HG02610 (cell line): ENCODE measurements around the gene OR2T3.
"Not testable (repeated sequence)": the region's sequence is repeated elsewhere in the genome, so short reads cannot be mapped to it uniquely, and the experiment has no call there.

ENCODE experiments used
- ATAC-seq: cut with Tn5 transposase; IDR thresholded peaks from one replicate; pipeline ENCODE4 v1.9.1; 2021; ENCODE audit warnings: mild to moderate bottlenecking, moderate library complexity; ENCODE audit not compliant: unreplicated experiment

The OR2T3 gene, protein sequence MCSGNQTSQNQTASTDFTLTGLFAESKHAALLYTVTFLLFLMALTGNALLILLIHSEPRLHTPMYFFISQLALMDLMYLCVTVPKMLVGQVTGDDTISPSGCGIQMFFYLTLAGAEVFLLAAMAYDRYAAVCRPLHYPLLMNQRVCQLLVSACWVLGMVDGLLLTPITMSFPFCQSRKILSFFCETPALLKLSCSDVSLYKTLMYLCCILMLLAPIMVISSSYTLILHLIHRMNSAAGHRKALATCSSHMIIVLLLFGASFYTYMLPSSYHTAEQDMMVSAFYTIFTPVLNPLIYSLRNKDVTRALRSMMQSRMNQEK

DNA sequence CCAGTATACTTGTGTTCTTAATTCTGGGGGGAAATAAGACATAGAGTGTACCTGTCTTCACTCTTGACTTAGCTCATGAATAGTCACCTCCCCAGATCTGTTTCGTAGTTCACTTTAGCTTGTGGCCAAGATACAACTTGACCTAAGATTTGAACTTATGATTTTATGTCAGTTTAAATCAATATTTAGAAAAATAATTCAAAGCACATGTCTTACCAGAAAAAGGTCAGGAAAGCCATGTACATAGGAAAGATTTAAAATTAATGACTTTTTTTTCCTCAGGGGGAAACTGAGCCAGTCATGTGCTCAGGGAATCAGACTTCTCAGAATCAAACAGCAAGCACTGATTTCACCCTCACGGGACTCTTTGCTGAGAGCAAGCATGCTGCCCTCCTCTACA lies at the start of gene OR2T3:
Gene OR2T3, plus strand, starts transcription at position 301 of the 400 bp plus-strand sequence. Its CDS starts 0 bp downstream, at position 301.
- not testable (repeated sequence) for ATAC-seq

DNA sequence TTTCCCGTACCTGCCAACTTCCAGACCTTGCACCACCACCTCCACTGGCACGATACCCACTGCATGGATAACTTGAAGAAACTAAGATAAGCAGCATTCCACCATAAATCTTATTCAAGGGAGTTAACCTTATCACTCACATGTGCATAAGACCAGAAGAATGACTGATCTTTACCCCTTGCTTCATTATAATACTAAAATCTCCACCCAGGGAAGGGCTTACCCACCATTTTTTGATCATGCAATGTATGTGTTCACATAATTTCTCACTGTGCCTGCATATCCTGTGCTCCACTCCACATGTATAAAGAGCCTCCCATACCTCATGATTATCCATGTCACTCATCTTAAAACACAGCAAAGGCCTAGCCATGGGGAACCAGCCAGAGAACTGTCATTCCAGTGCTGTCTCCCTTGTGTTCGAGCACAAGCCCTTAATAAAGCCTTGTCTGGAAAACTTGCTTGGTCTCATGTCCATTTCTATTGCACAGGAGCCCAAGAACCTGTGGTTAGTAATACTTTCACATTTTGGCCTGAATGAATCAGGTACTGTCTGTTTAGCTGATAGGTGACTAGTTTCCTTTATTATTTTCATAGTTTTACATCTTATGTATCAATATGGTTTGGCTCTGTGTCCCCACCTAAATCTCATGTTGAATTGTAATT lies 45.5 kb upstream of the OR2T3 start:
- ATAC-seq = peak; percentile 43

DNA sequence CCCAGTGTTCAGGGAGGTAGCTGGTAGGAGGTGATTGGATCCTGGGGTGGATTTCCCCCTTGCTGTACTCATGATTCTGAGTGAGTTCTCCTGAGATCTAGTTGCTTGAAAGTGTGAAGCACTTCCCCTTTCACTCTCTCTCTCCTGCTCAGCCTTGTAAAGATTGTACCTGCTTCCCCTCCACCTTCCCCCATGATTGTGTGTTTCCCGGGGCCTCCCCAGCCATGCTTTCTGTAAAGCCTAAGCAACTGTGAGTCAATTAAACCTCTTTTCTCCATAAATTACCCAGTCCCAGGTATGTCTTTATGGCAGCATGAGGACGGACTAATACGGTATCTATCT lies 45.0 kb upstream of the OR2T3 start:
- ATAC-seq = peak; percentile 93

DNA sequence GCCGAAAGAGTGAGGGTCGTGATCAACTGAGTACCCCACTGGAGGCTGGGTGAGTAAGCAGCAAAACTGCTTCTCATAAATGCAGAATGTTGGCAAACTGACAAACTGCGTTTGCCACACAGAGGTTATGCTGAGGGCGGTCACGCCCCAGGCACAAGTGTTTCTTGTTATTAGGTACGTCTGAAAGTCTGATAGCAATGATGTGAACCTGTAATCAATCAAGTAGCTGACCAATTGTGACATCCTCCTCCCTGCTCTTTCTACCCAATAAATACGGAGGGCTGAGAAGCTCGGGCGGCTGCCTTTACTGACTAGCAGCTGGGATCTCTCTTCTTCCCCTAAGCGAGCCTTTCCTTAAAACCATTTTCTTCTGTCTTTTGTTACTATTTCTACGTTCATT lies 41.5 kb upstream of the OR2T3 start:
- not testable (repeated sequence) for ATAC-seq

DNA sequence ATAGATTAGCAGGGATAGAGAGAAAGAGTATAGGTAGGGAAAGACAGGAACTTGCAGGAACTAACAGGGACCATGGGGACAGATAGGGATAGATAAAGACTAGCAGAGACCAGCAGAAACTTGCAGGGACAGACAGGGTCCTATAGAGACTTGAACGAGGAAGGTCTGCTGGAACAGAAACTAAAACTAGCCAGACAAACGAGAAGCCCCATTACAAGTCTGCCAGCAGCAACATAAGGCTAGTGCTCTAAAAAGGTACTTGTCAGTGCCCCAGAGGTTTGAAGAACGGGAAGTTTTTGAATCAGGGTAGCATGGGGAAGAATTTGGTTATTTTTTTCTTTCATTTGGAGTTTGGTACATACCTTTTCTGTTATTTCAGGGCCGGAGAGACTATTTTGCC lies 41.0 kb upstream of the OR2T3 start:
- not testable (repeated sequence) for ATAC-seq

DNA sequence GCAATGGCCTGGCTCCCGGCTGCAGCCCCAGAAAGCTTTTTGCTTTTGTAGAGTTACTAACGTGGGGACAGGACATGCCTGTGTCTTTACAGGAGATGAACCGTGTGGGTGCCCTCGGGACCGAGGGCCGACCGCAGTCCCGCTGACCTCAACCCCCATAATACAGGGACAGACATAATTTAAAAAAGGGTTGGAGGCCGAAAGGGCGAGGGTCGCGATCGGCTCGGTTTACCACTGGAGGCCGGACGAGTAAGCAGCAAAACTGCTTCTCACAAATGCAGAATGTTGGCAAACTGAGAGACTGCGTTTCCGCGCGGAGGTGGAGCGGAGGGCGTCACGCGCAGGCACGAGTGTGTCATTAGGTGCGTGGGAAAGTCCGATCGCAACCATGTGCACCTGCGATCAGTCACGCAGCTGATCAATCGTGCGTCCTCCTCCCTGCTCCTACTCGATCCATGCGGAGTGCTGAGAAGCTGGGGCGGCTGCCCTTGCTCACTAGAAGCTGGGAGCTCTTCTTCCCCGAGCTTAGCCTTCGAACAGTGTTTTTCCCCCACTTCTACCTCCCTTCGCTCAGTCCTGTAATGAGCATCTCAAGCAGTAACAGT lies 39.2 kb upstream of the OR2T3 start:
- not testable (repeated sequence) for ATAC-seq

DNA sequence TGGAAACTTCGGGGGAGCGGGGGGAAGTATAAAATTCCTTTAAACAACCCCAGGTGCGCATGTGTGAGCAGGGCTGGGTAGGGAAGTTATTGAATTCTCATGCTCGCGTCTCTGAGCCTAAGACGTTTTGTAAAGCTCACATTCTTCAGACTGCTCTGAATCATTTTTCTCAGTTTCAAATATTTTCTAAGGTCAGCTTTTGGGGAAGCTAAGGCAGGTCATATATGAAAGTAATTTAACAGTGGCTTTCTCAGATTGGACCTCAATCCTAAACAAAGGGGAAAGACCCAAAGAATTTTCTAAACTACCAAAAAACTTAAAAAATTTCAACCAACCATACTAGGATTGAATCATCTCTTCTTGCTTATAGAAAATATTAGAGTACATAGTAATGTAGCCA lies 38.2 kb upstream of the OR2T3 start:
- ATAC-seq = peak; percentile 56

DNA sequence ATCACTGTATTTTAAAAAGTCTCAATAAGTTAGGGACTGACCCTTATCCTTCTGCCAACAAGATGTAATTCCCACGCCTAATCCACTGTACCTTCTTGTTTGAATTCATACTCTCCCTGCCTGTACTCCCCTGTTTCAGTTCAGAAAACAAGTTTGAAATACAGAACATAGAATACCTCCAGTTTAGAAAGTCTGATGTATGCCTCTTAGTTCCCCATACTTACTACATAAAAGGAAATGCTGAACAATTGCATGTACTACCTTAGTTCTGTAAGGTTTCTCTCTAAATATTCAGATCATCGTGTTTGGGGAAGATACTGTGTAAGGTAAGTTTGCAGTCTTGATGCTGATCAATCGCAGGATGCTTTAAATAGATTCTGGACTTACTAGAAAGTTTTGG lies 36.8 kb upstream of the OR2T3 start:
- peak; percentile 33 for ATAC-seq

DNA sequence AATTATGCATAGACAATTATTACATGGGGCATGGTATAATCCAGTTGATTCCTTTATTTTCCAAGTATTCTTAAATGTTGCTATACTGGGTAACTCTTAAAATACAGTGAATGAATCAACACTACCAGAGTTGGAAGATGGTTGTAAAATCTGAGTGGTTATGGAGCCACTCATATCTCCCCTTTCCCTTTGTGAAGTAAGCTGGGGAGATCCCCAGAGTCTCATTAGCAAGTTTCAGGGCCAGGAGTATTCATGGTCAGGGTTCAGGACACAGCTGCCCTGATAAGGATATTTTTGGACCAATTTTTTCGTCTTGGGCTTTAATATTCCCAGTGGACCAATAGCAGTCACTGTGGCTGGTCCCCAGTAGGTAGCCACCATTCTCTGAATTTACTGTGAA lies 34.5 kb upstream of the OR2T3 start:
- ATAC-seq = peak; percentile 69

DNA sequence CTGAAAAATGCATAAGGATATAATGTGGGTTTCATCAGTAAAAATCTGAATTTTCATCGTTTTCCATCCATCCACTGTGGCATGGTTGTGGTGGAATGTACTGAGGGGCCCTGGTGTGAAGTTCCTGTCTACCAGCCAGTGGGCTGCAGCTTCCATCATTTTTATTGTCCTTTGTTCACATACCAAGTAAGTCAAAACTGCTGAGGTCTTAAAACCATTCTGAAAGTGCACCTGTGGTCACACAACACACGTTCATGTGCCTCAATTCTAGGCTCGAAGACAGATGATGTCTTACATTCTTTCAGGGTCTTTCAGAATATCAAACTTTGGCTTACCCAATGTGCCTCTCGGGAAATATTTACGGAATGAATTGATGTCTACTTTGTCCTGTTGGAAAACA lies 33.9 kb upstream of the OR2T3 start:
- not testable (repeated sequence) for ATAC-seq

DNA sequence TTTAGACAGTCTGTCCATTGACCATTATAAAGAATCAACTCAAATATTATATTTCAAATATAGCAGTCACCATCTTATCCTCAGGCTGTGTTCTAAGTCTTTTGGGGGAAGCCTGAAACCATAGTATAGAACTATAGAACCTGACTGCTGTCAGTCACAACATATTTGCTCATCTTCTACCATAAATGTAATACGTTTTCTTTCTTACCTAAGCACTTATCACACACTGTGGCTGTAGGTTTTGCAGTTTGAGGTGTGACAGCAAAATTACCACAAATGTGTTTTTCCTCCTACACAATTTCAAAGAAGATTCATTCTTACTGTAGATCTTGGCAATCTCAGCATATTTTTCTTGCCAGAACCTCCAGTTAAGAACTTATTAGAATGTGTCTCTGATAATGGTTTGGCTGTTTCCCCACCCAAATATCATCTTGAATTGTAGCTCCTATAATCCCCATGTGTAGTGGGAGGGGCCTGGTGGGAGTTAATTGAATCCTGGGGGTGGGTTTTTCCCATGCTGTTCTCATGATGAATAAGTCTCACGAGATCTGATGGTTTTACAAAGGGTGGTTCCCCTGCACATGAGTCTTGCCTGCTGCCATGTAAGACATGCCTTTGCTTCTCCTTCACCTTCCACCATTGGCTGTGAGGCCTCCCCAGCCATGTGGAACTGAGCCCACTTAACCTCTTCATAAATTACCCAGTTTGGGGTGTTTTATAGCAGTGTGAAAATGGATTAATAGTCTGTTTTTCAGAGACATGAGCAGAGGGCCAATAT lies 30.5 kb upstream of the OR2T3 start:
- ATAC-seq = not testable (repeated sequence)

DNA sequence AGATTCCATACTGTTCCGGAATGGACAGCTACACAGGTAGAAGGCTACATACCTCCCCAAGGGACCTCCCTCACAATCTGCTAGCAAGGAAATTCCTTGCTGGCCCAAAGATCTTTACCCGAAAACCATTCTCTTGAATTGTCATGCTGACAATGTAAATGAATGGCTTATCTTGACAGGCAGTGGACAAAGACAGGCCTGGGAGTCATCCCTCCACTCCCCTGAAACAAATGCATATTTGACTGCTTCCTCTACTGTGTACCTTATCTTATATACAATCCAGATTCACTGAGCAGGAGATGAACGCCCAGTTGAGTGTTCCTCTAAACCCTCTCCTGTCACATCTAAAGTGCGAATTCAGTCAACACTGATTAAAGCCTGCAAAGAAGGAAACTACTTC lies 28.5 kb upstream of the OR2T3 start:
- ATAC-seq = not testable (repeated sequence)

DNA sequence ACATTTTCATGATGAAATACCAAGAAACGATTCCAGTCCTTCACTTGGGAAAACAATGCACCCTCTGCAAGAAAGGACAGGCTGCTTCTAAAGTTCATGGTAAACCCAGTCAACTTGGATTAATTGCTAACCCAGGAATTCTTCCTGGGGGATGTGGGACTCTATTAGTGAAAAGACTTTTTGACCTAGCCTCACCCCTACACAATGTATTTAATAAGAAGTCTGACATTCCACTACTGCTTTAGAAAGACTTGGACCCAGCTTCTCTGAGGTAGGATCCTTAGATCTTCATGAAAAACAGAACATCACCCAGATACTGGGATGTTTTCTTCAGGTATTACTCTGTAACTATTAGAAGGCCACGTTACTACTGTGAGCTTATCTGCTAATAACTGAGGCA lies 27.8 kb upstream of the OR2T3 start, which contains the start of gene OR2T2:
Gene OR2T2, plus strand, starts transcription at position 239 of the 400 bp plus-strand sequence. CDS start 7,161 bp downstream, outside the sequence.
- ATAC-seq = not testable (repeated sequence)

DNA sequence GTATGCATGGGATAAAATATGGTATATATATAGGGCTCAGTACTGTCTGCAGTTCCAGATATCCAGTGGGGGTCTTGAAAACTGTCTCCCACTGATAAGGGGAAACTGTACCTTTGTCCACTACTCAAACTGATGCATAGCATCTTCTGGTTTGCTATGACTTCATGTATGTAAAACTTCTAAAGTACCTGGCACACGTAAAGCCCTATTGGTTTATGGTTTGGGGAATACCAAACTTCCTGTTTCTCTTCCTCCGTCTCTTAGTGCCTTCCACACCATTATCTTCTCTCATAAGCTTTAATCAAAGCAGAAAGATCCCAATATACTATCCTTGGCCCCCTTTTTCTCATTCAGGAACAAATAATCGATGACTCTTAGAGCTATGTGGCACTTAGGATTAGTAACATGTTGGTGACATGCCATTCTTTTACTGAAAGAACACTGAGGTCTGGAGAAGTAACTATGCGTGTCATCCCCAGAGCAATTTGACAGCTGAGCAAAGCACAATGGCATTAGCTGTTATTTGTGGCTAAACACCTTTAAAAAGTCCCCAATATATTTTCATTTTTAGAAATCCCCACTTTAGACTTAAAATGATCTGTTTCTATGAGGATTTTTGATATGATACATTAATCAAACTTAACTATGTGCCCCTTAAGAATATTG lies 24.6 kb upstream of the OR2T3 start:
- peak; percentile 65 for ATAC-seq

DNA sequence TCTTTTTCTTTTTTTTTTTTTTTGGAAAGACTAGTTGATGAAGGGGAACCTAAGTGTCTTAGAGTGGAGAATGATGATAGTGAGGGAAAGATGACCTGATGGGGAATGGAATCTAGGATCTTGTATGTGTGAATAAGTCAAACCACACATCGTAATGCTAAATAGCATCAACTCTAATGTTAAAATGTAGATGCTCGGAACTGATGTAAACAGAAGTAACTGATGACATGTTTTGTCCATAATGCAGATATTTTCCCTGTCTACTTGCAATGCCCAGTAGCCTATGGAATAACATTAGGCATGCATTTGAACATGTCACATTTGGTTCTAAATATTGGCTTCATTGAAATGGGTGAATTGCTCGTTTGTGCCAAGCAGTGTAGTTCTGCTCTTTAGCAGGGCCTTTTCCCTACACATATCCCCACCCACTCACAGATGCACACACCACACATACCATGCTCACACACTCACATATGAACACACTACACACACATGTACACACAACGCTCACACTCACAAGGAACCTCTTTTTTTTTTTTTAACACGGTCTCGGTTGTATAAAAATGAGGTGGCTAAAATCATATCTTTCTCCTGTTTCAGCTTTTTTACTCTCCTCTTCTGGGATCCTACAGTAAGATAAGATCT lies 23.2 kb upstream of the OR2T3 start:
- ATAC-seq = not testable (repeated sequence)

DNA sequence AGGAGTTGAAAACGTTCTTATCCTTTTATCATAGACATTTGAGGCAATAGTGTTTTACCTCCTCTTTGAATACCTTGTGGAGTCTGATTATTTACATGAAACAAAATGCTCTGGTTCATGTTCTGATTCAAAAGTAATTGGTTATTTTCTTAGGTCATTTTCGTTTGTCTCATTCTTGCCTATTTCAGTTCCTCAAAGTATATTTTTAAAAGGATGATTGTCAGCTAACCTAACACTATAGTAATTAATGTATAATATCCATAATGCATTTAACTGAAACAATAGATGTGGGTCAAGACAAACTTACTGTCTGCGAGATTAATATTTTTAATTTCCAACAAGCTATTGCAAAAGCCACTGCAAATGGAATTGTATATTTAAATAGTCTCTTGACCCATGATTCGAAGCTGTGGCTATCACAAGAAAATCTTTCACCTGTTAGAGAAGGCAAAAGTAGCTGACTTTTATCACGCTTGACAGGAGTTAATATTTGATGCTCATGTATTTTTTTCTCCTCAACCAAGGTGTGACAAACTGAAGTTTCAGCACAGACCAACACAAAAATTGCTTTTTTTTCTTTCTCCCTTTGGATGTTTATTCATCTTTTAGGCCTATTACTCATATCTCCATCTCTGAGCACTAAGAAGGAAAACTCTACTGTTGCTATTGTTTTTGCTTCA lies 22.5 kb upstream of the OR2T3 start:
- ATAC-seq = peak; percentile 53

DNA sequence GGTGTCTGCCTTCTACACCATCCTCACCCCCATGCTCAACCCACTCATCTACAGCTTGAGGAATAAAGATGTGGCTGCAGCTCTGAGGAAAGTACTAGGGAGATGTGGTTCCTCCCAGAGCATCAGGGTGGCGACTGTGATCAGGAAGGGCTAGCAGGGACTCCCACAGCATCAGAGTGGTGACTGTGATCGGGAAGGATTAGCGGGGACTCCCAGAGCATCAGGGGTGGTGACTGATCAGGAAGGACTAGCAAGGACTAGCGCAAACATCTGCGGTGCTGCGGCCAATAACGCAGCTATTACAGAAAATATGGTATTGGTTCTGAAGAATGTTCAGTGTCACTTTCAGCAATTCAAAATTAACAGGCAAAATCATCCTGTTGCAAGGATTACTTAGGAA lies 19.5 kb upstream of the OR2T3 start:
- ATAC-seq = not testable (repeated sequence)

DNA sequence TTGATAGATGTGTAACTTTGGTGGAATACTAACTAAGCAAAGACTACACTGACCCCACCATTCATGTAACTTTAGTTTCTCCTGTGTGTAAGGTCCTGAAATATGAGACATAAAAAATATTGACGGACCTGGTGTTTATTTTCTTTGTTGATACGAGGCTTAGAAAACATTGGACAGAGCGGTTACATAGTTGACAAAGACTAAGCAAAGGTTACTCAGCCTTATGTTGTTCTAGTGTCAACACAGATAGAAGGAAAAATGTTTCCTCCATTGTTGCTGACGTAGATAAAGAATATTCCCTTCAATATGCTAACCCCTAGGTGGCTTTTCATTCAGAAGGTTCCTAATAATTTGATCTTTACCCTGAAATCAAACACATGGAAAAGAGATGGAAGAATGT lies 18.1 kb upstream of the OR2T3 start:
- not testable (repeated sequence) for ATAC-seq

DNA sequence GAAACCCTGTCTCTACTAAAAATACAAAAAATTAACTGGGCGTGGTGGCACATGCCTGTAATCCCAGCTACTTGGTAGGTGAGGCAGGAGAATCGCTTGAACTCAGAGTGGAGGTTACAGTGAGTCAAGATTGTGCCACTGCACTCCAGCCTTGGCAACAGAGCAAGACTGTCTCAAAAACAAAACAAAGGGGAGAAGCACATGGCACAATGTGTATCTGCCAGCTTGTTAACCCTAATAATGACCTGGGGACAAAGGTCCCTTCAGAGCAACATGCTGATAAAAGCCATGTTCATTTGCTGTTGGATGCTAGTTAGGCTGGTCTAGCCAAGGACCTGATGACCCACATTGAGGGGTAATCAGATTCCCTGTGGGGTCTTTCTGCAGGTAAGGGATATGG lies 16.5 kb upstream of the OR2T3 start:
- ATAC-seq = not testable (repeated sequence)

DNA sequence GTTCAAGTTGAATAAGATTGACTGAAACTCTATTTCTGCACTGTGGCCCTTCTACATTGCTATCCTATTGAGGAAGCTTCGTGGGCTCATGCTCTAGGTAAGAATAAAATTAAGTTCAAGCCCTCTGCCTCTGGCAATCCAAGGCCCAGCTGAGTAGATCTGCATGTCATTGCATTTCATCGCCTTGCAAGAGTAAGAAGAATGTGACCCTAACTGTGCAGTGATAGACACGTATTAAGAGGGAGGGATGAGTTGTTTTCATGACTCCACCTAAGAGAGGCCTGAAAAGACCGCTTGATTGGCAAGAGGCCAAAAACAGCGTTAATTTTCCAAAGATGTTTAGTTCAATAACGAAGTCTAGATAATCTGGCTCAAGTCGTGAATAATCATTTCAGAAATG lies 14.0 kb upstream of the OR2T3 start:
- ATAC-seq = not testable (repeated sequence)
